NT2/D1 (cell line): Measurements from ENCODE around the gene SVIP.

Experiments used
- SUZ12 ChIP-seq: IDR thresholded peaks from 2 replicates; pipeline ENCODE4 v1.6.1; 2011; ENCODE audit not compliant: insufficient read length, insufficient read depth; ENCODE audit errors: extremely low read depth
- ZNF274 ChIP-seq: IDR thresholded peaks from 2 replicates; pipeline ENCODE4 v1.6.1; 2011; ENCODE audit warnings: mild to moderate bottlenecking, low read depth, low read length

GRCh38 chr11:22851477-22851876, 21.9 kb upstream of the SVIP start:
- TF ChIP-seq SUZ12 (no peak), ZNF274 (no peak)
